ENCODE data around the gene CLEC16A.

CLEC16A gene

DNA sequence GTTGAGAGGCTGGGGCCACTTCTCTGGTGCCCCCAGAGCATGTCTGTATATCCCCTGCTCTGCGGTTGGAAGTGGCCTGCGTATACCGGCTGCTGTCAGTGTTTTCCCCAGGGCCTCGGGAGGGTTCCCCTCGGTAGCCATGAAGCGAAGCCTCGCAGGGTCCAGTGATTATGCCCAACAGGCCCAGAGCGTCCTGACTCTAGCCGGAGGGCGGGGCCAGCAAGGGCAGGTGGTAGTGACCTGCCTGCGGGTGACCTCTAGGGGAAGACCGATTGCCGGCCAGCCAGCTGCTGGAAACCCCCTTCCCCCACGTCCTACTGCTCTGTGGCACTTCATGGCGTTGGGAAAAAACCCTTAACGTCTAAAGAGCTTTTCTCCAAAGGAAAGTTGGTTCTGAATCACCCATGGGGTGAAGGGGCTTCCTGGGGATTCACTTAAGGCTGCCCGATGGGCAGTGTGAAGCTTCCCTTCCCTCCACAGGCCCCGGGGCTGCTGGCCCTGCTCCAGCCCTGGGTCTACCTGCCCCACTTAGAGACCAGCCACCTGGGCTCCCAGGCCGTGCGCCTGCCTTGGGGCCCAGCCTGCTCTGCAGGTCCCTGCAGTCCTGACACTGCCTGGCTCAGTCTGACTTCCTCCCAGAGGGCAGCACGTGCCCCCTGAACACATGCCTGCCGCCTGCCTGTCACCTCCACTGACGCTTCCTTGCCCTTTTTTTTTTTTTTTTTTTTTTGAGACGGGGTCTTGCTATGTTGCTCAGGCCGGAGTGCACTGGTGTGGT is 238.9 kb downstream of the CLEC16A start:
- DNase-seq, result no peak

DNA sequence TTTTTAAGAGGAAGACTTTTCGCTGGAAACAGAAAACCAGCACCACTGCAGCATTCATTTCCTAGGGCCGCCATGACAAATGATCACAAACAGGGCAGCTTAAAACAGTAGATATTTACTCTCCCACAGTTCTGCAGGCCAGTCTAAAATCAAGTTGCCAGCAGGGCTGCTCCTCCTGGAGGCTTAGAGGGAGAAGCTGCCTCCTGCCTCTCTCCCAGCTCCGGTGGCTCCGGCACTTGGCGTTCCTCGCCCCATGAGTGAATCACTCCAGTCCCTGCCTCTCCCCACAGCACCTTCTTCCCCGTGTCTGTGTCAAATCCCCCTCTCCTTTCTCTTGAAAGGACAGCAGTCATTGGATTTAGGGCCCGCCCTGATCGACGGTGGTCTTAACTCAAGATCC is 239.6 kb downstream of the CLEC16A start:
- DNase-seq, result no peak

DNA sequence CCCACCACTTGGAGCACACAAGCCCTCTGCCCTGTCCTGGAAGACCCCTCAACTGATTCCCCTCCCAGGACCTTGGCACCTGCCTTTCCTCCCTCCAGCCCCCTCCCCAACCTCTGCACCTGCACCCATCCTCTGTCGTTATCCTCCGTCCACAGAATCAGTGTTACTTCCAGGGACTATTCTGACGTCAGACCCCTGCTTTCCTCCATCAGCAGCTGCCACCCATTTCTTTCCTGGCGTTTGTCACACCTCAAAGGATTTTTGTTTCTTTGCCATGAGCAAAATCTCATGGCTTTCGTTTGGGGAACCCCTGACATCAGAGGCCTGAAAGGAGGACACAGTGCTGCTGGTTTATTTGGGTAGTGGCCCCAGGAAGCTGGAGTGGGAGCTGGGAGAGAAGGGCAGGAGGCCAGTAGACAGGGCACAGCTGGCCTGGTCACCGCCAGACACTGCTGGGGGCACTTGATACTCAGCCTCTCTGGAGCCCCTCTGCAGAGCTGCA is 243.2 kb downstream of the CLEC16A start:
- DNase-seq, result no peak

DNA sequence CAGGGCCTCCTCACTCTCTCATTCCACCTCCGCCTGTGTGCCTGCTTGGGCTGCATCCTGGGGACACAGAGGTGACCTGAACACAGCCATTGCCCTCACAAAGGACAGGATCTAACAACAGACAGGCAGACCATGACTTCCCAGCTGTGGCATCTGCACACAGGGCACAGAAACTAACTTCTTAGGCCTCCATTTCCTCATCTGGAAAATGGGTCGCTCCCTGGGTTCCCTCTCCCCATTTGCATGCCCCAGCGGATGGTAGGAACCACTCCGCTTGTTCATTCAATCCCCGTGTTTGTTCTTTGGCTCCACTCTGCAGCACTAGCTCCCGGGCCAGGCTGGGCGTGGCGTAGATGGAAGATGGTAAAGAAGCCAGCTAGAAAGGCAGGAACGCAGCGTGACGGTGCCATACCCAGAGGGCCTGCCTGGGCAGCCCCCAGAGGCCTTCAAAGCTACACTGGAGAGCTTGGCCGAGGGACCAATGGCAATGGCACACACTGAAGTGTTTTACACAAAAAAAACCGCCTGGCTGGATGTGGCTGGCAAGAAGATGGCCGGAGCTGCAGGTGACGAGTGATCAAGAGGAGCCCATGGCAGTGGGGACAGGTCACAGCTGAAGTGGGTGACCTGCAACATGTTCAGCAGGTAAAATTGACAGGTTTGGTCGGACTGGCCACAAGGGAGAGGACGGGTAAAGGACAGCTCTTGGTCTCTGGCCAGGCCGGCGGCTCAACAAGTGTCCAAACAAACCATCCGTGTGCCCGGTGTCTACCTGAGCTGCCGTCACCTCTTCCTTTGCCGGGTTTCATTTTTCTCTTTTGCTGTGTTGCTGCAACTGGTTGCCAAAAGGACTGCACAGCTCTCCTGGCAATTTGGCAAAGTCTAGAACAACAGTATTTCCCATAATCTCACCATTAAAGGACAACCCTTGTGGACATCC is 244.7 kb downstream of the CLEC16A start:
- DNase-seq, result no peak

DNA sequence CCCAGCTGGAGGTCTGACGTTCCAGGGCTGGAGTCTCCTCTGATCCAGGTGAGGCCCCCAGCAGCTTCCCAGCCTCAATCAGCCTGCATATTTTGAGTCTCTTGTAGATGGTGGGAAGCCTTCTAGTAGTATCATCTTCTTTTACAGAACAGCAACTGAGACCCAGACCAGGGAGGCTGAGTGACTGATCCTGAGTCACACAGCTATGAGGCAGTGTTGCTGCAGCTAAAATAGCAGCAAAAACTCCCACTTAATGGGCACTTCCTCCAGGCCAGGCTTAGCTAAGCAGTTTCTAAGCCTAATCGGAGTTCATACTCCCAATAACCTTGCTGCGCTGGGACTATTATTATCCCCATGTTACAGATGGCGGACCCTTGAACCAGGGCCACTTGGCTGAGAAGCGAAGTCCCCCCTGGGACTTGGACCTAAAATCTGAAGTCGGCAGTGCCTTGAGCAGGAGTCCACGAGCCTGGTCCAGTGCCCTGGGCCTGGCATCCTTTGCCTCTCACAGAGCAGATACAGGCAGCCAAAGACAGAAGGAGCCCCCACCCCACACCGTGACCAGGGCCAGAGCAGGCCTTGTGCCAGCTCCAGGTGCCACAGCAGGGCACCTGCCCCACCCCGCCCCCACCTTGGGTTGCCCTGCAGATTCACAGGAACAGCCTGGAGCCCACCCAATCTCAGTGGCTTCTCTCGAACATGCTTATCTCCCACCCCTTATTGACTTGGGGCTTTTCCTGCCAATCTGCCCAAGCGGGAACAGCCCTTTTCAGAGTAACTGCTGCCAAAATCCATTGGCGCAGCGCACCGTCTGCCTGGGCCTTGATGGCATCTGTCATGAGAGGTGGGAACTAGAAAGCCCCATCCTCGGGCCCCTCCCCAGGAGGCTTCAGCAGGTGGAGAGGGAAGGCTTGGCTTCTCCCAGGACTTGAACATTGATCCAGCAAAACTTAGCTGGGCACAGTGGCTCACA is 246.5 kb downstream of the CLEC16A start:
- DNase-seq, result no peak

DNA sequence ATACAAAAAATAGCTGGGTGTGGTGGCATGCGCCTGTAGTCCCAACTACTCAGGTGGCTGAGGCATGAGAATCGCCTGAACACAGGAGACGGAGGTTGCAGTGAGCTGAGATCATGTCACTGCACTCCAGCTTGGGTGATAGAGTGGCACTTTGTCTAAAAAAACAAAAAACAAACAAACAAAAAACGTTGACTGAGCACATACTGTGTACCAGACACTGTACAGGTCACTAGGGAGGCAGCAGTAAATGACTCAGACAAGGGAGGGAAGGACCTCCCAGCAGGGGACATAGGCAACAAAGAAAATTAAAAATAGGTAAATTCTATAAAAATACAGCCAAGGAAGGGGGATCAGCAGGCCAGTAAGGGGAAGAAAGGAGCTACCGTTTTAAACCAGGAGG is 247.3 kb downstream of the CLEC16A start:
- DNase-seq, result no peak

DNA sequence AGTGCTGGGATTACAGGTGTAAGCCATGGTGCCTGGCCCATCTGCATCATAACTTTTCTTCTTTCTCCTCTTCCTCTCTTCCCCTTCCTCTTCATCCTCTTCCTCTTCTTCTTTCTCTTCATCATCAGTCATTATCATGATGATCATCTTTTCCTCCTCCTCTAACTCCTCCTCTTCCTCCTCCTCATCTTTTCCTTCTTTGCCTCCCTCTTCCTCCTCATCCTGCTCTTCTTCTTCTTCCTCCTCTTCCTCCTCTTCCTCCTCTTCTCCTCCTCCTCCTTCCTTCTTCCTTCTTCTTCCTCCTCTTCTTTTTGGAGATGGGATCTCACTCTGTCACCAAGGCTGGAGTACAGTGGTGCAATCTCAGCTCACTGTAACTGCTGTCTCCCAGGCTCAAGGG is 249.1 kb downstream of the CLEC16A start:
- no peak for DNase-seq

DNA sequence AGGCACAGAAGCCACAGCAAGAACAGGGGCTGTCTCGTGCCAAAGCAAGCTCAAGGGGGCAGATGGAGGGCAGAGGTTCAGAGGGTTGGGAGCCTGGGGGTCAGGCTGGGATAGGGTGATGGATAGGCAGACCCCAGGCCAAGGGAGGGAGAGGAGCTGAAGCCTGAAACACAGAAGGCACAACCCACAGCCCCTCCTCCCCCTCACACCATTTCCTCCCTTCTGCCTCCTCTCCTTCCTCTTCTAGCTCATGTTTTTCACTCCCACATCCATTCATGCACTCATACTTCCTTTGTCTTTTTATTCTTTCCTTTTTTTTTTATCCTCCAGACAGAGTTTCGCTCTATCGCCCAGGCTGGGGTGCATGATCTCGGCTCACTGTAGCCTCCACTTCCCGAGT is 250.5 kb downstream of the CLEC16A start:
- no peak for DNase-seq

DNA sequence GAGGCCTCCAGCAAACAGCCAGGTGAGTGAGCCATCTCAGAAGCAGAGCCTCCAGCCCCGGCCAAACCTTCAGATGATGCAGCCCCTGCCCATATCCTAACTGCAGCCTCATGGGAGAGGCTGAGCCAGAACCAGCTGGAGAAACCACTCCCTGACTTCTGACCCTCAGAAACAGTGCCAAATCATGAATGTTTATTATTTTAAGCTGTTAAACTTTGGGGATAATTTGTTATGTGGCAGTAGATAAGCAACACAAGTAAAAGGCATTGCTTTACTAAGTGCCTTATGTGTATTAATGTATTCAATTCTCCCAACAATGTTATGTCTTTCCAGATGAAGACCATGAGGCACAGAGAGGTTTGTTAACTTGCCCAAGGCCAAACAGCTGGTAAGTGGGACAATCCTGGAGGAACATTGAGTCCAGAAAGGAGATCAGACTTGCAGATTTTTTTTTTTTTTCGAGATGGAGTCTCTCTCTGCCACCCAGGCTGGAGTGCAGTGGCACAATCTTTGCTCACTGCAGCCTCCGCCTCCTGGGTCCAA is 252.0 kb downstream of the CLEC16A start:
- DNase-seq, result no peak

DNA sequence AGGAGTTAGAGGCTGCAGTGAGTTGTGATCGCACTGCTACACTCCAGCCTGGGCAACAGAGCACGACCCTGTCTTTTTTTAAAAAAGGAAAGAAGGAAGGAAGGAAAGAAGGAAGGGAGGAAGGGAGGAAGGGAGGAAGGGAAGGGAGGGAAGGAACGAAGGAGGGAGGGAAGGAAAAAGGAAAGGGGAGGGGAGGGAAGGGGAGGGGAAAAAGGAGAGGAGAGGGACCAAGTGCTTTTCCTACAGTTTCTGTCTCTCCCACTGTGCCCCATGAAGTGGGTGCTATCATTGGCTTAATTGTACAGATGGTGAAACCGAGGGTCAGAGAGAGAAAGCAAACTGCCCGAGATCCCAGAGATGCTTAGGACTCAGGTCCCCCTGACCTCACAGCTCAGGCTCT is 254.0 kb downstream of the CLEC16A start:
- no peak for DNase-seq

DNA sequence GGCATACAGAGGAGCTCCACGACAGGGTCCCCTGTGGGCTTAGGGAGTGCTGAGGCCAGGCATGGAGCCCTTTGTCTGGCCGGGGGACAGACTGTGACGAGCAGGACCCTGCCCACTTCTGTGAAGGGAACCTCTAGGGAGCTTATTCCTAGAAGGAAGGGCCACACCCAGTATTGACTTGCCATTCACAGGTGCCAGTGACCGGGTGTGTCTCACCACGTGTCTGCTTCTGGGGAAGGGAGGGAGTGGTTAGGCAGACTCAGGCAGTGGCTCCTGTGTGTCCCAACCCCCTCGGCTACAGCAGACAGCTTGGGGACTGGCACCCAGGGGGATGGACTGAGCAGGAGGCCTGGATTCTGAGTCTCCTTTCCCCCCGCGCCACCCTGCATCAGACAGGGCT is 254.5 kb downstream of the CLEC16A start:
- no peak for DNase-seq

DNA sequence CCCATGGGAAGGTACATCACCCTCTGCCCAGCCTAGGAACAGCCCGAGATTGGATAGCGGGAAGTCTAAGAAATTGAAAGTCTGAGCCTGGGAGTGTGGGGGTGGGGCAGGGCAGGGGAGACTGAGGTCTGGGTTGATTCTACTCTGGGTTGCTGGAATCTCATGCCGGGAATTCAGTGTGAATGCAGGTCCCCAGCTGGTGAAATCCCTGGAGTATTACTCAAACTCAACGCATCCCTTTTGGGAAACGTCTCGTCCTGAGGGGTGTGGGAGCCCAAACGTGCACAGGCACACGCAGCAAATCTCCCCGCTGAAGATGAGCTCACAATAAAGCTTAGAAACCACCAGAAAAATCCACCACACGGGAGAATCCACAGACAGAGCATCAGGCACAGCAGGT is 256.2 kb downstream of the CLEC16A start:
- DNase-seq, result no peak

DNA sequence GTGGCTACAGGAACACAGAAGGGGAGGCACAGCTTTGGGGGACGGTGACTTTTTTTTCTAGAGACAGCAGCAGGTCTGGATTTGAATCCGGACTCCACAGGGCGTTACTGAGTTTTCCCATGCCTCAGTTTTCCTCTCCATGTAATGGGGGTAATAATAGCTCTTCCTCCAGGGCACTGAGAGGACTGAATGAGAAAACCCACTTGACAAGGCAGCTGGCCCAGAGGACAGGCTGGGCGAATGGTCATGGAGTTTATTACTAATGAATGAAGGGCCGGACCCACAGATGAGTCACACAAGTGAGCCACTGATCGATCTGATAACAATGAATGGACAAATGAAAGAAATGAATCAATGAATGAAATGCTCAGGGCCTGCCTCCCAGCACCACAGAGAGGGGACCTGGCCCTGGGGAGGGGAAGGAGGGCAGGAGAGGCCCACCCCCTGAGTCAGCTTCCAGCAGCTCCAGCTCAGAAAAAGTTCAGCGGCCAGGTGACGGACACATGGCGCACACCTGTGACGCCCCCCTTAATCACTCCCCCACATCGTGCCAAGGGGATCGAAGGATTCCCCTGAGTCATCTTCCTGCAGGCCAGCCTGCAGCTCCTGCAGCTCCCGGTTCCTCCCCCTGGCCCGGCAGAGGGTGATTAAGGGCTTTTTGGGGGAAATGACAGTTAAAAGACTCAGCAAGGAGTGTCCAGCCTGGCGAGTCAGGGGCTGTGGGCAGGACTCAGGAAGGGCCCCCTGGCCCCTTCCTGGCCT is 257.3 kb downstream of the CLEC16A start:
- DNase-seq, result no peak

DNA sequence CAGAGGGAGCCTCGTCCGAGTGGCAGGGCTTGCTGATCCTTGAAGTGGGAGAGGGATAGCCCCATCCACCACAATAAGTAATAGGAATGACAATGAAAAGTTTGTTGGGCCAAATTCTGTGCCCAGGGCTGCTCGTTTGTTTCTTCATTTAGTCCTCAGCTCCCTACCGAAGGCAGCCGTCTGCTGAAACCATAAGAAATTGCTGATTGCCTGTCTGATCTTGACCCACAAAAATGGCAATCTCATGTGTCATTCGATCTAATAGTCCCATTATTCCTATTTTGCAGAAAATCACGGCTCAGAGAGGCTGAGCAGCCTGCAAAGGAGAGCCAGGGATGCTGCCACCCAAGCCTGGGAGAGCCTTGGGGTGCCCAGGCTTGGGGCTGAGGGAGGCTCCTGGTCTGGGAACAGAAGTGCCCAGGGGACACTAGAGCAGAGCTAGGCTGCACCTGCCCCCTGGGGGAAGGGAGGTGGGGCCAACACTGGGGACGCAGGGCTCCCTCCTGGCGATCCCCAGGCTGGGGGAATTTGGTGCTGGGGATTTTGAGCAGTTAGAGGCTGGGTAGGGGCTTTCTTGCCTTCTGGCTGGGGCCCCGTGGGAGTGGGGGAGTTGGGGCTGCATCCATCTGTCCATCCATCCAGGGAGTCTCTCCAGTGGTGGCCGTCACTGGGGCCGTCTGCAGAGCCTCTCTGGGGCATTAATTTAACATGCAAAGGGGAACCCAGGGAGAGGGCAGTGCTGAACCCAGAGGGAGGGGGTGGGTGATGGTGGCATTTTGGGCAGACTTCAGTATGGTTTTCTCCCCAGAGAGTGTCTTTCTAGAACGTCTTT is 258.1 kb downstream of the CLEC16A start:
- no peak for DNase-seq

DNA sequence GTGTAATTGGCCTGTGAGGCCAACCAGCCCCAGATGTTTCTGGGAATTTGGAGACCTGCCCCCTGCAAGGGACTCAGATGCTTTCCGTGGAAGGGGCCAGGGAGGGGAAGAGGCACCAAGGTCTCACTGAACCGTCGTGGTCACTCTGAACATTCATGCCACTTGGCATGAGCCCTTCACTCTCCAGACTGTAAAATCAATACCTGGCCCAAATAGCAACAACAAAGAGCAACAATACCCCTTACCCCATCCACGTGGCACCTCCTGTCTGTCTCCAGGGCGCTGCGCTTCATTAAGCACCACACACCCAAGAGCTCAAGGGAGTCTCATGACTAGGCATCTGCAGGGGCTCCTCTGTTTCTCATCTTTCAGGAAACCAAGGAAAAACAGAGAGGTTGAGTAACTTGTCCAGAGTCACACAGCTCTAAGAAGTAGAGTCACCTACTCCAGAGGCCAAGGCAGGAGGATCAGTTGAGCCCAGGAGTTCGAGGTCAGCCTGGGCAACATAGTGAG is 258.8 kb downstream of the CLEC16A start:
- DNase-seq, result no peak

DNA sequence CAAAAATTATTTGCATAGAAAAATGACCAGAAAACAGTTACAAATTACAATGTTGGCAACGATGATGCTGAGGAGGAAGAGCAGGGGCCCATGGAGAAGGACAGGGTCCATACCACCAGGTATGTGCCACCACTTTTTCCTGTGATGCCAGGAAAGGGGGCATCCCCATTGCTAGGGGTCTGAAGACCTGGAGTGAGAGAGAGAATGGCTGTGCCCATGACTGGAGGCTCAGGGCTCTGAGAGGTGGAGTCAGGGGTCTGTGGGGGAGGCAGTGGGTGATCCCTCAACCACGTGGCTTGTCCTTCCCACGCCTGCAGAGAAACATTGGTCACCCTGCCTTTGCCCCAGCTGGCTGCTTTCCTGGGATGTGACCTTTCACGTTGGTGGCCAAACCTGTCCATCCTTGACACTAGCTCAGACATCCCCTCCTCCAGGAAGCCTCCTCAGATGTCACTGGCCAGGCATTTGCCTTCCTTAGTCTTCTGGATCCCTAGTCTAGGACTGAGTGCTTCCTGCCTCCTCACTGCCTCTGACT is 260.2 kb downstream of the CLEC16A start:
- no peak for DNase-seq

DNA sequence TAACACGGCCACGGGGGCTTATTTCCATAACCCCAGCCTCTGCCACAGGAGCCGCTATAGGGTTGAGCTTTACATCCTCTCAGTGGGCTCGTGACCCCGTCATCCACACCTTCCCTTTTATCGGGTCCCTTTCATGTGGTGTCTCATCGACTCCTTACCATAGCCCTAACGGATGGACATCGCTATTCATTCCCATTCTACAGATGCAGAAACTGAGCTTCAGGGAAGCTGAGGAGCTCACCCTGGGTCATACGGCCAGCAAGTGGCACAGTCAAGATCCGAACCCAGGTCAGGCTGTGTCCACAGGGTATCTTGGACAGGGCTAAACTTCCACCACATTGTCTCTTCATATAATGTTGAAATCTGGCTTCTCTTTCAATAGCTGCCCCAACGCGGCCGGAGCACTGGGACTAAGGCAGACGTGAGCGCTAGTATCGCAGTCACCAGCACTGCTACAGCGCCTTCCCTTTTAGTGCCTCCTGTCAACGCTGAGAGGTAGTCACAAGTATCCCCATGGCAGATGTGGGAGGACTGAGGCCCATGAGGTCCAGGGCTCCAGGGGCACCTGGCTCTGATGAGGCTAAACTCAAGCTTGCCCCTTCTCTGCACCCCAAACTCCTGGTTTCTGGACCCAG is 260.8 kb downstream of the CLEC16A start:
- DNase-seq, result no peak

DNA sequence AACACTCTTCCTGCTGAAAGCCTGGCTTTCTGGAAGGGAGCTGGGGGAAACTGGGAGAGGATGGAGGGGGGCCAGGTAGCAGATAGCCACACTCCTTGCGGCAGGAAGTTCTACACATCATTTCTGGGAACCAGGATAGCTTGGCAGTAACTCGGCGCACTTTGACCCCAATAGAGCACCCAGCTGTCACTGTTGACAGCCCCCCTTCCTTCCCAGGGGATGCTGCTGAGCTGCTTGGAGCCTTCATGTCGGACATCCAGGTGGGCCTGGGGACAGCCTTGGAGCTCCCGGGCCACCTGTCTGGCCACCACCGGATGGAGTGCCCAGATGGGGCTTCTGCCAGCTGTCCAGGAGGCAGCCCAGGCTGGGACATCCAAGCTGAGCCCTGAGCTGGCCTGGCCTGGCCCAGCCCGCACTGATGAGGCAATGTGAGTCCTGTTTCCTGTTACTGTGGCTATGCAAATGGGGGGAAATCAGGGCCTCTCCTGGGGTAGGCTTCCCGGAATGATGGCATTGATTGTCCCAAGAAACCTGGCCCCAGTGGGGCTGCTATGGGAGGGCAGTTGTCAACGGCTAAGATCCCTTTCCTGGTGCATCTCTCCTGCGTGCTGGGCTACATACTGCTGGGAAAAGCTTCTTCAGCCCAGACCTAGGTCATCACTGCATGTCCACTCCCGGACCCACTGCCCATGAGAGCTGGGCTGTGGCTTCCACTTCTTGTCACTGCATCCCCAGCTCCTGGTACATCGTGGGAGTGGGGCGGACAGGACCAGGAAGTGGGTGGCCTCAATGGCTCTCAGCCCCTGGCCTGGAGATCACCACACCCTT is 261.6 kb downstream of the CLEC16A start:
- DNase-seq, result no peak

DNA sequence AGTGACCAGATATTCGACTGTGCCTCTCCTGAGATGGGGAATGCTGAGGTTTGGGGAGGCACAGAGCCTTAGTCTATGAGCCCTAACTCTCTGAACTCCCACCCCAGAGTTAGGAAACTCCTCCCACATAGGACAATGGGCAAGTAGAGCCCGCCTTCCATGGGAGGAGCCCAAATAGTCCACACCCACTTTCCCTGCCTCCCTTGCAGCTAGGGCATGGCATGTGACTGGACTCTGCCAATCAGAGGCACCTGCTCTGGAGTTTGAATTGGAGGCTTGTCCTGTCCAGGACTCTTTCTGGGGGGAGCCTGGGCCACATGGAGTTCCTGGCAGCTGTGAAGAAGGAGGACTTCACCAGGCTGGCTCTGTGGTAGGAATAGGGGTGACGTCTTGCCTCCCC is 263.3 kb downstream of the CLEC16A start:
- no peak for DNase-seq

Measured in activated gamma-delta T cell (primary cell).